Left lobe of liver (tissue), 2 donors: ENCODE results near the gene GABRR3. TPM values are rescaled to one million over a fixed set of nuclear protein-coding genes. Genes with fewer than 3 reads are reported as not detected.
A peak's percentile ranks its signal among the peaks of the same experiment; 100 is the strongest.
"Not testable (repeated sequence)": the region's sequence is repeated elsewhere in the genome, so short reads cannot be mapped to it uniquely, and the experiment has no call there.

Experiments used
- ATAC-seq: fragments of 200-7000 bp; cut with Tn5 transposase; one replicate; pipeline ENCODE4 v1.9.1; 2020; ENCODE audit warnings: mild to moderate bottlenecking, moderate library complexity
- DNase-seq: peaks from one replicate; pipeline ENCODE4 v3.0.0-alpha.2; 2020; ENCODE audit warnings: low spot score
- total RNA-seq: library from RNA; stranded (reverse); gene quantifications from one replicate; pipeline ENCODE4 v1.2.1, GENCODE V29; 2021
- donor health status: DM: no; HTN: no; CAD: no; lungs with moderate emphysema.
- donor health status: DM: no; HTN: yes; CAD: no.

GABRR3 gene
- total RNA-seq, 1 donor from 2014 or later = not detected

GRCh38 chr3:98022978-98023820 lies 11.9 kb downstream of the GABRR3 start:
- ATAC-seq (peak; percentile 98), DNase-seq (peak; percentile 84)

- DNase-seq = no peak
- ATAC-seq = no peak
Measured at GRCh38 chr3:98021830-98022560, 13.1 kb downstream of the GABRR3 start.

GRCh38 chr3:98020412-98020811 lies 14.7 kb downstream of the GABRR3 start:
- ATAC-seq = no peak
- no peak for DNase-seq

GRCh38 chr3:98018301-98018700 lies 16.8 kb downstream of the GABRR3 start:
- DNase-seq (no peak), ATAC-seq (no peak)

GRCh38 chr3:98014268-98014585 lies 20.9 kb downstream of the GABRR3 start:
- DNase-seq = no peak
- no peak for ATAC-seq

GRCh38 chr3:98013411-98014267 lies 21.5 kb downstream of the GABRR3 start:
- ATAC-seq (peak; percentile 58), DNase-seq (no peak)

- no peak for DNase-seq
- peak; percentile 93 for ATAC-seq
Measured at GRCh38 chr3:98012979-98013378, 22.1 kb downstream of the GABRR3 start.

- ATAC-seq, DNase-seq: not testable (repeated sequence)
Measured at GRCh38 chr3:98010883-98011449, 24.1 kb downstream of the GABRR3 start.

- peak; percentile 37 for ATAC-seq
Measured at GRCh38 chr3:98010194-98010882, 24.8 kb downstream of the GABRR3 start.

GRCh38 chr3:98008855-98009254 lies 26.3 kb downstream of the GABRR3 start:
- no peak for DNase-seq
- ATAC-seq = no peak

More at GRCh38 chr3:98010194-98010882, 24.8 kb downstream of the GABRR3 start:
- DNase-seq = no peak

- ATAC-seq = no peak
- DNase-seq = no peak
Measured at GRCh38 chr3:98005438-98005837, 29.7 kb downstream of the GABRR3 start.

GRCh38 chr3:98004721-98005120 lies 30.4 kb downstream of the GABRR3 start:
- DNase-seq (no peak), ATAC-seq (no peak)

GRCh38 chr3:98003306-98003969 lies 31.7 kb downstream of the GABRR3 start:
- ATAC-seq (no peak), DNase-seq (no peak)

- ATAC-seq = no peak
- DNase-seq = no peak
Measured at GRCh38 chr3:98002717-98003116, 32.4 kb downstream of the GABRR3 start.

GRCh38 chr3:97999994-98000393 lies 35.1 kb downstream of the GABRR3 start:
- DNase-seq (no peak), ATAC-seq (no peak)

GRCh38 chr3:97999103-97999502 lies 36.0 kb downstream of the GABRR3 start:
- DNase-seq (no peak), ATAC-seq (no peak)

- DNase-seq (no peak), ATAC-seq (no peak)
Measured at GRCh38 chr3:97996988-97997387, 38.1 kb downstream of the GABRR3 start.

- ATAC-seq (peak; percentile 87), DNase-seq (no peak)
Measured at GRCh38 chr3:97994328-97994945, 40.7 kb downstream of the GABRR3 start.

GRCh38 chr3:97993526-97993925 lies 41.6 kb downstream of the GABRR3 start:
- DNase-seq (no peak), ATAC-seq (no peak)
